AG09319 (cell line): ENCODE data around the gene ZC3H7B.

Experiments used
- DNase-seq: peaks from one replicate; pipeline ENCODE4 v3.0.0-alpha.2; 2010; ENCODE audit warnings: low read depth; ENCODE audit errors: extremely low read depth
- CTCF ChIP-seq: IDR thresholded peaks from 2 replicates; pipeline ENCODE4 v1.5.1; 2011; ENCODE audit warnings: low read depth, mild to moderate bottlenecking, inconsistent platforms, low read length, moderate library complexity

The ZC3H7B gene

DNA sequence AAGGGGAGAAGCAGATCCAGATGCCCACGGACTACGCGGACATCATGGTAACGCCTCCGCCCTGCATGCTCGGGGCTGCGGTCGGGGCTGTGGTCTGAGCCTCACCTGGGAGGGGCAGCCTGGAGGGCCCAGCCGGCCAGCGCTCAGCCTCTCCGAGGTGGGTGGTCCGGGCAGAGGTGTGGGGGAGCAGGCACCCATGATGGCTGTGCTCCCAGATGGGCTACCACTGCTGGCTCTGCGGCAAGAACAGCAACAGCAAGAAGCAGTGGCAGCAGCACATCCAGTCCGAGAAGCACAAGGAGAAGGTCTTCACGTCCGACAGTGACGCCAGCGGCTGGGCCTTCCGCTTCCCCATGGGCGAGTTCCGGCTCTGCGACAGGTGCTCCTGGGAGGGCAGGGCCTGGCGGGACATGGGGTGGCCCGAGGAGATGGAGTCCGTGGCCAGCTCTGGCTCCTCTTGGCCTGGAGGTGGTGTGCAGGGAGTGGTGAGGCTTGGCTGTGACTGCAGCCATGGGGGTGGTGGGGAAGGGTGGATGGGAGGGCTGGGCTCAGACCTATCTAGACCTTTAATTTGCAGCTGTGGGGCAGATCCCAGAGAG lies 55.2 kb downstream of the ZC3H7B start:
- no peak for TF ChIP-seq CTCF
- no peak for DNase-seq

DNA sequence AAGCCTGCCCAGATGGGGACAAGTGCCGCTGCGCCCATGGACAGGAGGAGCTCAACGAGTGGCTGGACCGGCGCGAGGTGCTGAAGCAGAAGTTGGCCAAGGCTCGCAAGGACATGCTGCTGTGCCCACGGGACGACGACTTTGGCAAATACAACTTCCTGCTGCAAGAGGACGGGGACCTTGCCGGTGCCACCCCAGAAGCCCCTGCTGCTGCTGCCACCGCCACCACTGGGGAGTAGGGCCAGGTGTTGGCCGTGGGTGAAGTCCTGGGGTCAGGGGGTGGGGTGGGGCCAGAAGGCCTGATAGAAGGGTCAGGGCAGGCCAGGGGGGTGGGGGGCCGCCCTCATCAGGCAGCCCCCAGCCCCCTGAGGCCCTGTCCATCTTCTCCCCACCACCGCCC lies 55.9 kb downstream of the ZC3H7B start:
- no peak for DNase-seq
- no peak for TF ChIP-seq CTCF

DNA sequence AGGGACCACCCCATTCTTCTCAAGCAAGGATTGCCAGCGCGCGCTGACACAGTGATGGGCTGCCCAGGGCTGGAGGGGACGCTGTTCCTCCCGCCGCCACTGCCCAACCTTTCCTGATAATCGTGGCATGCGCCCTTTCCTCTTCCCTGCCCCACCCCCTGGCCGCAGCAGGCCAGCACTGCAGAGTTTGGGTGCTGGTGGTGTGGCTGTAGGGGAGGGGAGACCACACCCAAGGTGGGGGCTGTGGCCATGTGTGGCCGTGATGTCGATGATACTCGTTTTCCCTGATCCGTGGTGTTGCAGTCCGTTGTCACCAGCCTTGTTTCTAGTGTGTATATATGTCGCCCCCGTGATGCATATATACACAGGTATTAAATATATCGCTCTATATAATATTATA lies 57.6 kb downstream of the ZC3H7B start:
- TF ChIP-seq CTCF = no peak

GRCh38 chr22:41359376-41359775 lies 58.1 kb downstream of the ZC3H7B start:
- DNase-seq = no peak
- no peak for TF ChIP-seq CTCF

More for the DNA sequence above, 57.6 kb downstream of the ZC3H7B start:
- DNase-seq = no peak

GRCh38 chr22:41360126-41360525 lies 58.8 kb downstream of the ZC3H7B start:
- TF ChIP-seq CTCF = no peak
- no peak for DNase-seq

- no peak for TF ChIP-seq CTCF
- no peak for DNase-seq
Observed at GRCh38 chr22:41361716-41362310, 60.5 kb downstream of the ZC3H7B start.

- no peak for TF ChIP-seq CTCF
- no peak for DNase-seq
Observed at GRCh38 chr22:41362615-41363014, 61.3 kb downstream of the ZC3H7B start.
